ENCODE results near the gene GIMAP6. TPM values are rescaled to one million over a fixed set of nuclear protein-coding genes. Genes with fewer than 3 reads are reported as not detected.
"Not testable (repeated sequence)": the region's sequence is repeated elsewhere in the genome, so short reads cannot be mapped to it uniquely, and the experiment has no call there.

Gene GIMAP6
- total RNA-seq, 1 donor from 2014 or later: not detected

GRCh38 chr7:150663802-150664494 is 31.8 kb upstream of the GIMAP6 start:
- no peak for DNase-seq (ENCODE audit: low spot score)
- Mint-ChIP-seq H3K9me3 (ENCODE audit: low read depth) (peaks cover 8% of the 10 kb centered on the region), H3K27me3 (ENCODE audit: low read depth) (no peaks in the 10 kb centered on the region), H3K27ac (ENCODE audit: unreplicated experiment) (no peak overlapping the region), H3K4me1 (ENCODE audit: low read depth) (no peaks in the 10 kb centered on the region), H3K36me3 (ENCODE audit: low read depth) (peaks cover under 1% of the 10 kb centered on the region), H3K4me3 (ENCODE audit: unreplicated experiment) (no peak overlapping the region)
- TF ChIP-seq CTCF (IDR thresholded peaks at IDR 0.05): no peak

DNA sequence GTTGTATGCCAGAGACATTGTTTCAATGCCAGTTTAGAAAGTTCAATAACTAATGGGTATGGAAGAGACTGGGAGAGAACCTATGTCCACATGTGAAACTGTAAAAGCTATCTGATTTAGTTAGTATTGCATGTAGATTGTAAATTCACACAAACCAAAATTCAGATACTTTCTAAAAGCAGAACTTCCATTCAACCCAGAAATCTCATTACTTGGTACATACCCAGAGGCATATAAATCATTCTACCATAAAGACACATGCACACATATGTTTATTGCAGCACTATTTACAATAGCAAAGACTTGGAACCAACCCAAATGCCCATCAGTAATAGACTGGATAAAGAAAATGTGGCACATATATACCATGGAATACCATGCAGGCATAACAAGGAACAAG is 30.6 kb upstream of the GIMAP6 start:
- not testable (repeated sequence) for H3K36me3 Mint-ChIP-seq (ENCODE audit: low read depth); H3K9me3 Mint-ChIP-seq (ENCODE audit: low read depth); H3K27me3 Mint-ChIP-seq (ENCODE audit: low read depth)

DNA sequence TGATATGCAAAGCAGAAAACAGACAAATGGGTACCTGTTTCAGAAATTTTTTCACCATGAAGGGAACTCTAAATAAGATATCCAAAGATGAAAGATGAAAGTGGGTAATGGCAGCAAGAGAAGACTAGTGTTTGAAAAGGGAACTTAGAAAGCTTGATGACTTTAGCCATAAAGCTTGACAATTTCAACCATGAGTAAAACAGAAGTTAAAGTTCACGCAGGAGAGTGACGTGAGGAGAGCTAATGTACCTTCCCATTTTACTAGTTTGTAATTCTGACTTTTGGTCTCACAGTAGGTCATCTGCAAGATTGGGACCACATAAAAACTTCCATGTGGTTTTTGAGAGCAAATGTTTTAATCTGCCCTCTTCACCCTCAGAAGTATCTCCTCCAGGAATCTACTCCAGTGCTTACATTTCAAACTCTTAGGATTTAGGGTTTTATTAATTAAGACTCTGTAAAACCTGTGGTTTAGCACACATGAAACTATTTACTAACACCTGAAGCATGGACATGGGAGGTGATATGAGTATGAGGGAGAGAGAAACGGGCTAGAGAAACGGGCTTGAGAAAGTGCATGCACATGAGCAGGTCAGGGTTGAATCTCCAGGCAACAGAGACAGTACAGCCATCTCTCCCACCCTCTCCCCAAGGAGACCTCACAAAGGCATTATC is 28.9 kb upstream of the GIMAP6 start:
- DNase-seq (ENCODE audit: low spot score): no peak
- Mint-ChIP-seq H3K4me3 (ENCODE audit: unreplicated experiment) (no peak overlapping the region), H3K9me3 (ENCODE audit: low read depth) (no peaks in the 10 kb centered on the region), H3K36me3 (ENCODE audit: low read depth) (no peaks in the 10 kb centered on the region), H3K4me1 (ENCODE audit: low read depth) (no peaks in the 10 kb centered on the region), H3K27me3 (ENCODE audit: low read depth) (no peaks in the 10 kb centered on the region), H3K27ac (ENCODE audit: unreplicated experiment) (no peak overlapping the region)
- no peak for TF ChIP-seq CTCF (IDR thresholded peaks at IDR 0.05)

More for the DNA sequence above, 30.6 kb upstream of the GIMAP6 start:
- not testable (repeated sequence) for DNase-seq (ENCODE audit: low spot score); H3K4me1 Mint-ChIP-seq (ENCODE audit: low read depth); H3K4me3 Mint-ChIP-seq (ENCODE audit: unreplicated experiment); H3K27ac Mint-ChIP-seq (ENCODE audit: unreplicated experiment)

GRCh38 chr7:150657526-150657925 is 25.3 kb upstream of the GIMAP6 start:
- no peaks in the 10 kb centered on the region for H3K4me1 Mint-ChIP-seq (ENCODE audit: low read depth)
- no peaks in the 10 kb centered on the region for H3K9me3 Mint-ChIP-seq (ENCODE audit: low read depth)
- H3K27ac Mint-ChIP-seq (ENCODE audit: unreplicated experiment): no peak overlapping the region
- no peak for TF ChIP-seq CTCF (IDR thresholded peaks at IDR 0.05)
- no peak for DNase-seq (ENCODE audit: low spot score)
- no peaks in the 10 kb centered on the region for H3K36me3 Mint-ChIP-seq (ENCODE audit: low read depth)
- no peaks in the 10 kb centered on the region for H3K27me3 Mint-ChIP-seq (ENCODE audit: low read depth)
- no peak overlapping the region for H3K4me3 Mint-ChIP-seq (ENCODE audit: unreplicated experiment)

GRCh38 chr7:150656047-150656446 is 23.9 kb upstream of the GIMAP6 start:
- Mint-ChIP-seq H3K36me3 (ENCODE audit: low read depth) (no peaks in the 10 kb centered on the region), H3K4me3 (ENCODE audit: unreplicated experiment) (no peak overlapping the region), H3K4me1 (ENCODE audit: low read depth) (no peaks in the 10 kb centered on the region), H3K27ac (ENCODE audit: unreplicated experiment) (no peak overlapping the region), H3K9me3 (ENCODE audit: low read depth) (peaks cover 10% of the 10 kb centered on the region), H3K27me3 (ENCODE audit: low read depth) (no peaks in the 10 kb centered on the region)
- no peak for DNase-seq (ENCODE audit: low spot score)
- no peak for TF ChIP-seq CTCF (IDR thresholded peaks at IDR 0.05)
